ENCODE data around the gene EPB41L5. TPM values are rescaled to one million over a fixed set of nuclear protein-coding genes. Genes with fewer than 3 reads are reported as not detected.

The EPB41L5 gene
- total RNA-seq, 1 donor from 2014 or later: 16.2 TPM

DNA sequence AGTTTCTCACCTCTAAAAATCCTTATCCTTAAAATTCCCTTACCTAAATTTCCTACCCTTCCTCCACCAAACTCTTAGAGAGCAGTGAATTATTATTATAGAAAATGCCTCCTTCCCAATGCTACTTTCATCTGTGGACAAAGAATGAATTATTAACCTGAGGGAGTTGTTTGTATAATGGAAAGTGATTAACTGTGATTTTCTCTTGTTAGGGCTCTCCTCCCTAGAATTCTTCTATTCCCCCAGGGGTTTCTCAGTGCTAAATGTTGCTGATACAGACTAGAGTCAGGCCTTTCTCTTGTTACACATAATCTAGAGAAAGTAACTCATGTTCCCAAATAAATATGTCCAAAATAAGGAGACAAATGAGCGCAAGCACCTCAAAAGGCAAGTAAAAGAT, 23.3 kb downstream of the EPB41L5 start:
- Mint-ChIP-seq H3K27me3 (ENCODE audit: low read depth, unreplicated experiment) (no peaks in the 10 kb centered on the region), H3K9me3 (ENCODE audit: unreplicated experiment) (no peaks in the 10 kb centered on the region), H3K36me3 (ENCODE audit: low read depth, unreplicated experiment) (no peaks in the 10 kb centered on the region), H3K4me1 (ENCODE audit: low read depth, unreplicated experiment) (no peaks in the 10 kb centered on the region), H3K27ac (ENCODE audit: unreplicated experiment) (no peak overlapping the region), H3K4me3 (ENCODE audit: unreplicated experiment) (no peak overlapping the region)
- no peak for TF ChIP-seq EZH2 (IDR thresholded peaks at IDR 0.05; ENCODE audit: insufficient read depth, low read length)
- TF ChIP-seq, protein P1, sequence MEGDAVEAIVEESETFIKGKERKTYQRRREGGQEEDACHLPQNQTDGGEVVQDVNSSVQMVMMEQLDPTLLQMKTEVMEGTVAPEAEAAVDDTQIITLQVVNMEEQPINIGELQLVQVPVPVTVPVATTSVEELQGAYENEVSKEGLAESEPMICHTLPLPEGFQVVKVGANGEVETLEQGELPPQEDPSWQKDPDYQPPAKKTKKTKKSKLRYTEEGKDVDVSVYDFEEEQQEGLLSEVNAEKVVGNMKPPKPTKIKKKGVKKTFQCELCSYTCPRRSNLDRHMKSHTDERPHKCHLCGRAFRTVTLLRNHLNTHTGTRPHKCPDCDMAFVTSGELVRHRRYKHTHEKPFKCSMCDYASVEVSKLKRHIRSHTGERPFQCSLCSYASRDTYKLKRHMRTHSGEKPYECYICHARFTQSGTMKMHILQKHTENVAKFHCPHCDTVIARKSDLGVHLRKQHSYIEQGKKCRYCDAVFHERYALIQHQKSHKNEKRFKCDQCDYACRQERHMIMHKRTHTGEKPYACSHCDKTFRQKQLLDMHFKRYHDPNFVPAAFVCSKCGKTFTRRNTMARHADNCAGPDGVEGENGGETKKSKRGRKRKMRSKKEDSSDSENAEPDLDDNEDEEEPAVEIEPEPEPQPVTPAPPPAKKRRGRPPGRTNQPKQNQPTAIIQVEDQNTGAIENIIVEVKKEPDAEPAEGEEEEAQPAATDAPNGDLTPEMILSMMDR (IDR thresholded peaks at IDR 0.05; ENCODE audit: insufficient read depth, low read depth, low read length): no peak
- H3K27me3 ChIP-seq (ENCODE audit: insufficient read depth, low read length): no peaks in the 10 kb centered on the region
- no peak overlapping the region for H2AFZ ChIP-seq (ENCODE audit: low read depth, low read length)
- H3K9me3 ChIP-seq (ENCODE audit: insufficient read depth, low read depth, low read length): no peaks in the 10 kb centered on the region
- no peaks in the 10 kb centered on the region for H3K79me2 ChIP-seq (ENCODE audit: insufficient read depth, low read length)
- H3K4me1 ChIP-seq (ENCODE audit: insufficient read depth, low read length): no peaks in the 10 kb centered on the region
- no peaks in the 10 kb centered on the region for H4K20me1 ChIP-seq (ENCODE audit: insufficient read depth, low read length)
- no peak for FAIRE-seq
- no peak overlapping the region for H3K9ac ChIP-seq (ENCODE audit: low read length)
- H3K27ac ChIP-seq (ENCODE audit: low read depth, low read length): no peak overlapping the region
- no peak overlapping the region for H3K4me3 ChIP-seq (ENCODE audit: insufficient read depth, low read depth, low read length)
- no peaks in the 10 kb centered on the region for H3K36me3 ChIP-seq (ENCODE audit: insufficient read depth, low read length)
- no peak overlapping the region for H3K4me2 ChIP-seq (ENCODE audit: low read length)
- no peak for DNase-seq (ENCODE audit: low read depth)

DNA sequence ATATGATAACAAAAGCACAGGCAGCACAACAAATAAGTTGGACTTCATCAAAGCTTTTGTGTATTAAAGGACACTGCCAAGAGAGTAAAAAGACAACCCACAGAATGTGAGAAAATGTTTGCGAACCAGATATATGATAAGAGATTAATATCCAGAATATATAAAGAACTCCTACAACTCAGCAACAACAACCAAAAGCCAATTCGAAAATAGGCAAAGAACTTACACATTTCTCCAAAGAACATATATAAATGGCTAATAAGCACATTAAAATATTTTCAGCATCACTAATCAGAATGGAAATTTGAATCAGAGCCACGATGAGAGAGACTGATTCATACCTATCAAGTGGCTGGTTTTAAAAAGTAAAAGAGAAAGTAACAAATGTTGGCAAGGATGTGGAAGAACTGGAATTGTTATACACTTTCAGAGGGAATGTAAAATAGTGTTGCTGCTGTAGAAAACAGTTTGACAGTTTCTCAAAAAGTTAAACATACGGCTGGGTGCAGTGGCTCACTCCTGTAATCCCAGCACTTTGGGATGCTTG, 25.2 kb downstream of the EPB41L5 start:
- H3K27me3 Mint-ChIP-seq (ENCODE audit: low read depth, unreplicated experiment): no peaks in the 10 kb centered on the region
- no peaks in the 10 kb centered on the region for H3K9me3 ChIP-seq (ENCODE audit: insufficient read depth, low read depth, low read length)
- no peak overlapping the region for H3K4me3 Mint-ChIP-seq (ENCODE audit: unreplicated experiment)
- H3K79me2 ChIP-seq (ENCODE audit: insufficient read depth, low read length): no peaks in the 10 kb centered on the region
- FAIRE-seq: no peak
- TF ChIP-seq, protein P1 (IDR thresholded peaks at IDR 0.05; ENCODE audit: insufficient read depth, low read depth, low read length): no peak
- no peak for TF ChIP-seq EZH2 (IDR thresholded peaks at IDR 0.05; ENCODE audit: insufficient read depth, low read length)
- H3K4me1 Mint-ChIP-seq (ENCODE audit: low read depth, unreplicated experiment): no peaks in the 10 kb centered on the region
- no peaks in the 10 kb centered on the region for H3K9me3 Mint-ChIP-seq (ENCODE audit: unreplicated experiment)
- no peak overlapping the region for H3K27ac Mint-ChIP-seq (ENCODE audit: unreplicated experiment)
- no peak overlapping the region for H3K4me3 ChIP-seq (ENCODE audit: insufficient read depth, low read depth, low read length)
- H3K9ac ChIP-seq (ENCODE audit: low read length): no peak overlapping the region
- no peaks in the 10 kb centered on the region for H3K27me3 ChIP-seq (ENCODE audit: insufficient read depth, low read length)
- no peak overlapping the region for H2AFZ ChIP-seq (ENCODE audit: low read depth, low read length)
- DNase-seq (ENCODE audit: low read depth): no peak
- no peaks in the 10 kb centered on the region for H4K20me1 ChIP-seq (ENCODE audit: insufficient read depth, low read length)
- no peaks in the 10 kb centered on the region for H3K36me3 Mint-ChIP-seq (ENCODE audit: low read depth, unreplicated experiment)
- H3K4me1 ChIP-seq (ENCODE audit: insufficient read depth, low read length): no peaks in the 10 kb centered on the region
- no peaks in the 10 kb centered on the region for H3K36me3 ChIP-seq (ENCODE audit: insufficient read depth, low read length)
- no peak overlapping the region for H3K4me2 ChIP-seq (ENCODE audit: low read length)
- no peak overlapping the region for H3K27ac ChIP-seq (ENCODE audit: low read depth, low read length)

DNA sequence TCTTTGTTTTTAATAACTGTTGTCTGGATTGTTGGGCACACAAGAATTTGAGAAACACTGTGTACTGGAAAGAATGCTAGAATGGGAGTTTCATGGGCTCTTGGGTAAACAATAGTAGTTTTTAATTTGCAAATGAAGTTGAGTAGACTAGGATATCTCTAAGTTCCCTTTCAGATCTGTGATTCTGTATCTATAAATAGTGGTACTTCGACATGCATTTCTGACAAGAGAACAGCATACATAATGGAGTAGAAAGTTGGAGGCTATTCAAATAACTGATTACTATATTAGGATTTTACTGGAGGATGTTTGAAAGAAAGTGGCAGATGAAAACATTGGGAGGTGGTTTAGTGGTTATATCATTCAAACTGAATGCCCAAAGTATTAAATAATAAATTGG, 29.5 kb downstream of the EPB41L5 start:
- DNase-seq (ENCODE audit: low read depth) (no peak), FAIRE-seq (no peak)
- no peaks in the 10 kb centered on the region for H4K20me1 ChIP-seq (ENCODE audit: insufficient read depth, low read length)
- H3K9ac ChIP-seq (ENCODE audit: low read length): no peak overlapping the region
- no peaks in the 10 kb centered on the region for H3K36me3 ChIP-seq (ENCODE audit: insufficient read depth, low read length)
- H3K27ac ChIP-seq (ENCODE audit: low read depth, low read length): no peak overlapping the region
- H2AFZ ChIP-seq (ENCODE audit: low read depth, low read length): no peak overlapping the region
- H3K27me3 ChIP-seq (ENCODE audit: insufficient read depth, low read length): no peaks in the 10 kb centered on the region
- H3K4me1 Mint-ChIP-seq (ENCODE audit: low read depth, unreplicated experiment): no peaks in the 10 kb centered on the region
- no peaks in the 10 kb centered on the region for H3K79me2 ChIP-seq (ENCODE audit: insufficient read depth, low read length)
- no peaks in the 10 kb centered on the region for H3K27me3 Mint-ChIP-seq (ENCODE audit: low read depth, unreplicated experiment)
- no peak overlapping the region for H3K27ac Mint-ChIP-seq (ENCODE audit: unreplicated experiment)
- no peaks in the 10 kb centered on the region for H3K4me1 ChIP-seq (ENCODE audit: insufficient read depth, low read length)
- no peak overlapping the region for H3K4me3 Mint-ChIP-seq (ENCODE audit: unreplicated experiment)
- no peak overlapping the region for H3K4me2 ChIP-seq (ENCODE audit: low read length)
- no peaks in the 10 kb centered on the region for H3K9me3 ChIP-seq (ENCODE audit: insufficient read depth, low read depth, low read length)
- TF ChIP-seq EZH2 (IDR thresholded peaks at IDR 0.05; ENCODE audit: insufficient read depth, low read length): no peak
- TF ChIP-seq, protein P1 (IDR thresholded peaks at IDR 0.05; ENCODE audit: insufficient read depth, low read depth, low read length): no peak
- H3K9me3 Mint-ChIP-seq (ENCODE audit: unreplicated experiment): peaks cover 6% of the 10 kb centered on the region
- H3K4me3 ChIP-seq (ENCODE audit: insufficient read depth, low read depth, low read length): no peak overlapping the region
- peaks cover 12% of the 10 kb centered on the region for H3K36me3 Mint-ChIP-seq (ENCODE audit: low read depth, unreplicated experiment)
